Measurements from ENCODE around the gene YEATS2.

DNA sequence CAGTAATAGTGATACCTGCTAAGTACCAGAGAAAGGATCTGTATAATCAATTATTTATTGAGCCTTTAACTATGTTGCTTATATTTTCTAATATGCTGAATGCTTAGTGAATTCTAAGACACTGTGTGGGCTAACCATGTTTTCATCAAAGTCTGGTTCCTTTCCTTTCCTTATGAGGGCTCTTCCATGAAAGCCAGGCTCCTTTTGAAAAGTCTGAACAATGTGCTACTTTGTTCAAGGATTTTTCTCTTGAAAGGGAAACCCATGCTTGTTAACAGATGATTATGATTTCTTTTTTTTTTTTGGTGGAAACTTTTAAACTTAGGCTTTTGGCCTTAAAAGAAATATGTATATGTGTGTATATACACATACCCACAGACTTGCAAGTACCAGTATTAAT lies 17.0 kb downstream of the YEATS2 start:
- TF ChIP-seq, protein P1, sequence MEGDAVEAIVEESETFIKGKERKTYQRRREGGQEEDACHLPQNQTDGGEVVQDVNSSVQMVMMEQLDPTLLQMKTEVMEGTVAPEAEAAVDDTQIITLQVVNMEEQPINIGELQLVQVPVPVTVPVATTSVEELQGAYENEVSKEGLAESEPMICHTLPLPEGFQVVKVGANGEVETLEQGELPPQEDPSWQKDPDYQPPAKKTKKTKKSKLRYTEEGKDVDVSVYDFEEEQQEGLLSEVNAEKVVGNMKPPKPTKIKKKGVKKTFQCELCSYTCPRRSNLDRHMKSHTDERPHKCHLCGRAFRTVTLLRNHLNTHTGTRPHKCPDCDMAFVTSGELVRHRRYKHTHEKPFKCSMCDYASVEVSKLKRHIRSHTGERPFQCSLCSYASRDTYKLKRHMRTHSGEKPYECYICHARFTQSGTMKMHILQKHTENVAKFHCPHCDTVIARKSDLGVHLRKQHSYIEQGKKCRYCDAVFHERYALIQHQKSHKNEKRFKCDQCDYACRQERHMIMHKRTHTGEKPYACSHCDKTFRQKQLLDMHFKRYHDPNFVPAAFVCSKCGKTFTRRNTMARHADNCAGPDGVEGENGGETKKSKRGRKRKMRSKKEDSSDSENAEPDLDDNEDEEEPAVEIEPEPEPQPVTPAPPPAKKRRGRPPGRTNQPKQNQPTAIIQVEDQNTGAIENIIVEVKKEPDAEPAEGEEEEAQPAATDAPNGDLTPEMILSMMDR (IDR thresholded peaks at IDR 0.05; ENCODE audit: insufficient read depth, low read depth, low read length), result no peak
- TF ChIP-seq EZH2 (IDR thresholded peaks at IDR 0.05; ENCODE audit: insufficient read depth, low read length), result no peak

Data from astrocyte (in vitro differentiated cells and primary cell).